Stimulated activated naive CD8-positive, alpha-beta T cell treated with anti-CD3 and anti-CD28 coated beads, Interleukin-15, amount 100 ng/mL, for 72 hours (primary cell): ENCODE measurements around the gene RNF115.
"Not testable (repeated sequence)": the region's sequence is repeated elsewhere in the genome, so short reads cannot be mapped to it uniquely, and the experiment has no call there.

Experiments used
- ATAC-seq: fragments of 150-1000 bp; cut with Tn5 transposase; 2 replicates; pipeline ENCODE4 v1.10.0; 2021; ENCODE audit warnings: mild to moderate bottlenecking, moderate library complexity
- DNase-seq, 2 donors: peaks; one replicate each; pipeline ENCODE4 v3.0.0; 2021 to 2022
- H3K27ac Mint-ChIP-seq, 2 donors: one replicate each; pipeline ENCODE4 v1.8.0; 2022; ENCODE audit warnings: mild to moderate bottlenecking in 2 of 2, mixed read lengths in 2 of 2, moderate library complexity in 2 of 2
- H3K27me3 Mint-ChIP-seq: one replicate; pipeline ENCODE4 v1.8.0; 2022; ENCODE audit warnings: mixed read lengths
- H3K4me1 Mint-ChIP-seq: one replicate; pipeline ENCODE4 v1.8.0; 2022; ENCODE audit warnings: mild to moderate bottlenecking, mixed read lengths
- H3K4me3 Mint-ChIP-seq, 2 donors: one replicate each; pipeline ENCODE4 v1.8.0; 2022; ENCODE audit warnings: mild to moderate bottlenecking in 2 of 2, mixed read lengths in 2 of 2, moderate library complexity in 1 of 2
- H3K9me3 Mint-ChIP-seq, 2 donors: one replicate each; pipeline ENCODE4 v1.8.0; 2022; ENCODE audit warnings: mixed read lengths in 2 of 2

Gene RNF115

GRCh38 chr1:145804235-145805045 lies 19.5 kb downstream of the RNF115 start:
- Mint-ChIP-seq H3K27ac (no peak overlapping the region), H3K4me1 (peaks cover 53% of the 10 kb centered on the region), H3K4me3 (no peak overlapping the region), H3K9me3 (no peaks in the 10 kb centered on the region), H3K27me3 (no peaks in the 10 kb centered on the region)
- DNase-seq (no peak), ATAC-seq (no peak)

DNA sequence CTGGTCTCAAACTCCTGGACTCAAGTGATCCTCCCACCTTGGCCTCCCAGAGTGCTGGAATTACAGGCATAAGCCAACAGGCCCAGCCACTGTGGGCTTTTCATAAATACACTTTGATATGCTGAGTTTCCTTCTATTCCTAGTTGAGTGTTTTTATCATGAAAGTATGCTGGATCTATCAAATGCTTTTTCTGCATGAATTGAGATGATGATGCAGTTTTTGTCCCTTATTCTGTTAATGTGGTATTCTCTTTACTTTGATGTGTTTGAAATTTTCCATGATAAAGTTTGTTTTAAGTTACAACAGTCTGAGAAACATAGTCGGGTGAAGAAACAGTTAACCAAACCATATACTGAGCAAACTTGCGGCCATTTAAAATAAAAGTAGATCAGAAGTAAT lies 24.1 kb downstream of the RNF115 start:
- Mint-ChIP-seq H3K4me1 (peaks cover 49% of the 10 kb centered on the region), H3K4me3 (no peak overlapping the region), H3K27ac (no peak overlapping the region), H3K27me3 (no peaks in the 10 kb centered on the region), H3K9me3 (peaks cover 24 to 25% of the 10 kb centered on the region in 2 donors)
- DNase-seq = no peak
- ATAC-seq = no peak

- Mint-ChIP-seq H3K27me3 (no peaks in the 10 kb centered on the region), H3K9me3 (peaks cover 24 to 25% of the 10 kb centered on the region in 2 donors), H3K27ac (no peak overlapping the region), H3K4me3 (no peak overlapping the region), H3K4me1 (peaks cover 33% of the 10 kb centered on the region)
- DNase-seq (no peak), ATAC-seq (no peak)
These were observed 27.1 kb downstream of the RNF115 start for GRCh38 chr1:145796753-145797152.

GRCh38 chr1:145795257-145795881 lies 28.5 kb downstream of the RNF115 start:
- DNase-seq (no peak), ATAC-seq (no peak)
- H3K9me3 Mint-ChIP-seq = peaks cover 24 to 25% of the 10 kb centered on the region in 2 donors
- H3K4me1 Mint-ChIP-seq = peaks cover 26% of the 10 kb centered on the region
- H3K4me3 Mint-ChIP-seq = no peak overlapping the region
- H3K27me3 Mint-ChIP-seq = no peaks in the 10 kb centered on the region
- H3K27ac Mint-ChIP-seq = no peak overlapping the region

GRCh38 chr1:145792484-145792883 lies 31.4 kb downstream of the RNF115 start:
- Mint-ChIP-seq H3K27me3 (no peaks in the 10 kb centered on the region), H3K9me3 (peaks cover 18 to 19% of the 10 kb centered on the region in 2 donors), H3K4me1 (peaks cover 13% of the 10 kb centered on the region), H3K27ac (no peak overlapping the region), H3K4me3 (no peak overlapping the region)
- no peak for DNase-seq
- no peak for ATAC-seq

DNA sequence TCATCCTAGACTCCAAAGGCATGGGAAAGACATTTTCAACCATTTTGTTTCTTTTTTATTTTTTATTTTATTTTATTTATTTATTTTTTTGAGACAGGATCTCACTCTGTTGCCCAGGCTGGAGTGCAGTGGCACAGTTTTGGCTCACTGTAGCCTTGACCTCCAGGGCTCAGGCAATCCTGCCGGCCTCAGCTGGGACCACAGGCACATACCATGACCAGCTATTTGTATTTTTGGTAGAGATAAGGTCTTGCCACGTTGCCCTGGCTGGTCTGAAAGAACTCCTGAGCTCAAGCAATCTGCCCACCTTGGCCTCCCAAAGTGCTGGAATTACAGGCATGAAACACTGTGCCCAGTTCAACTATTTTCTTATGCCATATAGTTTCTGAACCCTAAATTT lies 32.0 kb downstream of the RNF115 start:
- not testable (repeated sequence) for H3K27ac Mint-ChIP-seq, ATAC-seq, H3K4me3 Mint-ChIP-seq, H3K27me3 Mint-ChIP-seq, DNase-seq
- peaks cover 14% of the 10 kb centered on the region for H3K4me1 Mint-ChIP-seq
- peaks cover 12% of the 10 kb centered on the region in 2 donors for H3K9me3 Mint-ChIP-seq

DNA sequence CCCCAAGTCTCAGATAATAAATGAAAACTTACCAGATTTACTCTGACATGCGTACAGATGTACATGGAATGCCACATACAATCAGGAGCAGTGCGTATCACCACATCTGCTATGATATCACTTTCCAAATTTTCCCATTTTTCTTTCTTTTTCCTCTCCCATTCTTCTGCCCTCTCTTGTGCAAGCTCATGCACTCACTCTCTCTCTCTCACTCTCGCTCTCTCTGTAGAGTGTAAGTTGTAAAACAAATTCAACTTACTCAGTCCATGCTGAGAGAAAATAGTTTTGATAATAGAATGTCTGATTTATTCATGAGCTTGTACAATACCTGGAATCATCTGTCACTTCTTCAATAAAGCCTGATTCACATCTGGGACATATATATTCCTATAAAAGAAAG lies 35.3 kb downstream of the RNF115 start:
- H3K9me3 Mint-ChIP-seq = no peaks in the 10 kb centered on the region
- ATAC-seq = no peak

GRCh38 chr1:145786271-145786670 lies 37.6 kb downstream of the RNF115 start:
- DNase-seq (no peak), ATAC-seq (peak; percentile 93)
- Mint-ChIP-seq H3K27me3 (no peaks in the 10 kb centered on the region), H3K4me3 (peak overlapping the region; percentile 71 to 76), H3K4me1 (peaks cover 34% of the 10 kb centered on the region), H3K9me3 (no peaks in the 10 kb centered on the region), H3K27ac (peak overlapping the region; percentile 48 to 71)

More for the DNA sequence above, 35.3 kb downstream of the RNF115 start:
- Mint-ChIP-seq H3K27ac (no peak overlapping the region), H3K4me3 (no peak overlapping the region), H3K4me1 (peaks cover 34% of the 10 kb centered on the region), H3K27me3 (no peaks in the 10 kb centered on the region)
- DNase-seq = no peak

DNA sequence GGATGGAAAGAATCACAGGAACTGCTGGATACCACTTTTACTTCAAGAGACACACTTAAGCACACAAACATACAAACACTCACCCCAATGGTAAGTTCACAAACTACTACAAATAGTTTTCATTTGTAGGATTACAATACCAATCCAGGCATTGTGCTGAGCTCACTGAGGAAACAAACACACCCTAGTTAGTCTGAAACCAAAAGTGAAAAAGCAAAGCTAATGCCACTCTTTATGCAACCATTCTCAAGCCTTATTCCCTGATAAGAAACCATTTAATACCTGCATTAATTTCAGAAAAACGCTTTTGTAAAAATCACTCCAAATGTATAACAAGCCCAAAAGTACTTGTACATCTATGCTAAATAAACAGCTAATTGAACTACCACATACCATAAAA lies 38.3 kb downstream of the RNF115 start:
- H3K4me3 Mint-ChIP-seq = peak overlapping the region; percentile 71 to 76
- ATAC-seq = peak; percentile 70
- H3K27ac Mint-ChIP-seq = peak overlapping the region in 1 of 2 donors; percentile 48

DNA sequence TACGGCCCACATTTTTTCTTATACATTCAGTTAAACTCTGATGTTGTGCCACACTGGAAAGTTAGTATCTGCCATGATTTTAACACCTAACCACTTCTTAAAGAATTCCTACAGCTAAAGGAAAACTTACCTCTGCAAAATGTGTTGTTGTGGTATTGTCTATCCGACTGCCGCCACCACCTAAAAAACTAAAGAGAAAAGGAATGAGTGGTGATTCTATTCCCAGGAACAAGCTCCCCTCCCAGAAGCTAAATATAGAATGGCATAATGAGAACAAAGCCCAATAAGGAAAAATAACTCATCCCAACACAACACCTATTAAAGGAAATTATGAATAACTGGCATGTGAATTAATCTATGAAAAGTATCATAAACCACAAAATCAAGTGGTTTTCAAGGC lies 39.5 kb downstream of the RNF115 start:
- no peaks in the 10 kb centered on the region for H3K9me3 Mint-ChIP-seq
- ATAC-seq (no peak), DNase-seq (no peak)
- H3K4me1 Mint-ChIP-seq = peaks cover 34% of the 10 kb centered on the region
- no peaks in the 10 kb centered on the region for H3K27me3 Mint-ChIP-seq
- peak overlapping the region in 1 of 2 donors; percentile 30 for H3K27ac Mint-ChIP-seq
- H3K4me3 Mint-ChIP-seq = no peak overlapping the region

More for the DNA sequence above, 38.3 kb downstream of the RNF115 start:
- Mint-ChIP-seq H3K9me3 (no peaks in the 10 kb centered on the region), H3K4me1 (peaks cover 34% of the 10 kb centered on the region), H3K27me3 (no peaks in the 10 kb centered on the region)
- DNase-seq = no peak

DNA sequence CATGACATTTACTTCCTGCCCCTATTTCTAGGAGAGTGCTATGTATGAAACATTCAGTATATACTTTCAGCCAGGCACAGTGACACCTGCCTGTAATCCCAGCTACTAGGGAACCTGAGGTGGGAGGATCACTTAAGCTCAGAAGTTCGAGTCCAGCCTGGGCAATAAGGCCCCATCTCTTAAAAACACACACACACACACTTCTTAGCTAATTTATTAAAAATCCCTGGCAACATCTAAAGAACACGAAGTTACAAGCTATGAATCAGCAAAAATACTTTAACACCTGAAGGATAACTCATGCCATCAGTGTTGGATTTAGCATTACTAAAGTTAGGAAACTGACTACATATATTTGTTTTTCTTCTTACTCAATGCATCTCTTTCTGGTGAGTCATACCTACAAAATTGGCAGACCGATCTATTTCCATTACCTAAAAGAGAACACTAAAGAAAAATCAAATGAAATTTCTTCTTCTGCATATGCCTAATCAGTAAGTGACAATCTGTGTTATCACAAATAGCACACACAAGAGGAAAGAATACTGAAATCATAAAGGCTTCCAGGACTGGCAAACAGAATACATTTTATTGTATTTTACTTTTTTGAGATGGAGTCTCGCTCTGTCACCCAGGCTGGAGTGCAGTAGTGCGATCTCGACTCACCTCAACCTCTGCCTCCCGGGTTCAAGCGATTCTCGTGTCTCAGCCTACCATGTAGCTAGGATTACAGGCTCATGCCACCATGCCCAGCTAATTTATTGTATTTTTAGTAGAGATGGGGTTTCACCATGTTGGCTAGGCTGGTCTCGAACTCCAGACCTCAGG lies 41.4 kb downstream of the RNF115 start:
- Mint-ChIP-seq H3K4me3 (no peak overlapping the region), H3K4me1 (peaks cover 34% of the 10 kb centered on the region), H3K9me3 (no peaks in the 10 kb centered on the region), H3K27ac (peak overlapping the region in 1 of 2 donors; percentile 19), H3K27me3 (no peaks in the 10 kb centered on the region)
- no peak for DNase-seq
- ATAC-seq = no peak

DNA sequence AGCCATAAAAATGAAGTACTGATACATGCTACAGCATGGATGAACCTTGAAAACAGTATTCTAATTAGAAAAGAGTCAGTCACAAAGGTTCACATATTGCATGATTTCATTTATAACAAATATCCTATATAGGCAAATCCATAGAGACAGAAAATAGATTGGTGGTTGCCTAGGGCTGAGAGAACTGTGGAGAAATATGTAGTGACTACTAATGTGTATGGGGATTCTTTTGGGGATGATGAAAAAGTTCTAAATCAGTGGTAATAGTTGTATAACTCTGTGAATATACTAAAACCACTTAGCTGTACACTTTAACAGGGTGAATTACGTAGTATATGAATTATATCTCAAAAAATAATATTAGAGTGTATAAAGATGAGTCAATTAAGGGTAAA lies 45.8 kb downstream of the RNF115 start:
- H3K27ac Mint-ChIP-seq = no peak overlapping the region
- ATAC-seq (no peak), DNase-seq (no peak)
- H3K9me3 Mint-ChIP-seq = no peaks in the 10 kb centered on the region
- H3K4me3 Mint-ChIP-seq = no peak overlapping the region
- no peaks in the 10 kb centered on the region for H3K27me3 Mint-ChIP-seq
- peaks cover 22% of the 10 kb centered on the region for H3K4me1 Mint-ChIP-seq

GRCh38 chr1:145777357-145778145 lies 46.3 kb downstream of the RNF115 start:
- Mint-ChIP-seq H3K9me3 (no peaks in the 10 kb centered on the region), H3K27me3 (no peaks in the 10 kb centered on the region), H3K4me1 (peaks cover 26% of the 10 kb centered on the region), H3K27ac (no peak overlapping the region), H3K4me3 (no peak overlapping the region)
- DNase-seq = no peak
- no peak for ATAC-seq

- Mint-ChIP-seq H3K4me1 (peaks cover 37% of the 10 kb centered on the region), H3K9me3 (no peaks in the 10 kb centered on the region), H3K27ac (peak overlapping the region; percentile 49 to 74), H3K4me3 (no peak overlapping the region), H3K27me3 (no peaks in the 10 kb centered on the region)
- ATAC-seq (no peak), DNase-seq (no peak)
These were observed 50.5 kb downstream of the RNF115 start for GRCh38 chr1:145773423-145773822.

DNA sequence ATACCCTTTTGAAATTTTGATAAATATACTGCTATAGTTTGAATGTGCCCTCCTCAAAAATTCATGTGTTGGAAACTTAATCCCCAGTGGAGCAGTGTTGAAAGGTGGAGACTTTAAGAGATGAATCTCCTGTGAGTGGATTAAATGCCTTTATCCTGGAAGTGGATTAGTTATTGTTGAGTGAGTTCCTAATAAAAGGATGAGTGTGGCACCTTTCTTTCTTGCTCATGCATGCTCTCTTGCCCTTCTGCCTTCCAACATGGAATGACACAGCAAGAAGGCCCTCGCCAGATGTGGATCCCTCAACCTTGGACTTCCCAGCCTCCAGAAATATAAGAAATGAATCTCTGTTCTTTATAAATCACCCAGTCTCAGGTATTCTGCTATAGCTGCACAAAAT lies 52.8 kb downstream of the RNF115 start:
- H3K27me3 Mint-ChIP-seq = no peaks in the 10 kb centered on the region
- no peak for DNase-seq
- peak overlapping the region in 1 of 2 donors; percentile 6 for H3K27ac Mint-ChIP-seq
- no peak for ATAC-seq
- no peaks in the 10 kb centered on the region for H3K9me3 Mint-ChIP-seq
- no peak overlapping the region for H3K4me3 Mint-ChIP-seq
- H3K4me1 Mint-ChIP-seq = peaks cover 37% of the 10 kb centered on the region
